SU-DHL-6 (cell line): Measurements from ENCODE around the gene ZNF483.
"Not testable (repeated sequence)": the region's sequence is repeated elsewhere in the genome, so short reads cannot be mapped to it uniquely, and the experiment has no call there.

Source experiments
- H2AFZ ChIP-seq: fragments of 200-600 bp; sonication (generic); 2 replicates; pipeline ENCODE4 v1.6.1; 2014; ENCODE audit warnings: low read depth, mild to moderate bottlenecking, moderate library complexity, mixed read lengths, antibody characterized with exemption, low read length; ENCODE audit not compliant: severe bottlenecking
- H3F3A ChIP-seq: fragments of 200-600 bp; shearing (Covaris generic); 2 replicates; pipeline ENCODE4 v1.6.0; 2016; ENCODE audit warnings: antibody characterized with exemption, mild to moderate bottlenecking; ENCODE audit not compliant: insufficient read depth
- H3K27ac ChIP-seq: fragments of 200-600 bp; sonication (generic); 2 replicates; pipeline ENCODE4 v1.5.1; 2016; ENCODE audit warnings: low read depth, mild to moderate bottlenecking, low read length, moderate library complexity, mixed read lengths
- H3K27me3 ChIP-seq: fragments of 200-600 bp; sonication (generic), shearing (Covaris generic); 2 replicates; pipeline ENCODE4 v1.6.0; 2014; ENCODE audit warnings: mild to moderate bottlenecking, low read length
- H3K36me3 ChIP-seq: fragments of 200-600 bp; sonication (generic); 2 replicates; pipeline ENCODE4 v1.6.1; 2014; ENCODE audit warnings: mild to moderate bottlenecking, low read length, mixed read lengths
- H3K4me2 ChIP-seq: fragments of 300-600, 200-600 bp; shearing (Covaris generic), sonication (generic); 2 replicates; pipeline ENCODE4 v1.6.0; 2014; ENCODE audit warnings: low read length, low read depth, mild to moderate bottlenecking; ENCODE audit not compliant: poor library complexity, severe bottlenecking
- H3K4me3 ChIP-seq: fragments of 200-600 bp; sonication (generic); 2 replicates; pipeline ENCODE4 v1.5.1; 2014; ENCODE audit warnings: antibody characterized with exemption, low read length, mild to moderate bottlenecking, mixed read lengths; ENCODE audit not compliant: insufficient read depth, poor library complexity, severe bottlenecking
- H3K79me2 ChIP-seq: fragments of 200-600 bp; sonication (generic); 2 replicates; pipeline ENCODE4 v1.6.1; 2014; ENCODE audit warnings: mild to moderate bottlenecking, low read length, moderate library complexity; ENCODE audit not compliant: insufficient read depth
- H3K9ac ChIP-seq: fragments of 200-600 bp; sonication (generic); 2 replicates; pipeline ENCODE4 v1.7.0; 2014; ENCODE audit warnings: mild to moderate bottlenecking, low read length
- H3K9me2 ChIP-seq: fragments of 200-600 bp; sonication (generic); replicated peaks from 2 replicates; pipeline ENCODE4 v1.6.1; 2014; ENCODE audit warnings: low read length; ENCODE audit not compliant: insufficient read depth
- H3K9me3 ChIP-seq: fragments of 200-600 bp; sonication (generic); 2 replicates; pipeline ENCODE4 v1.6.1; 2014; ENCODE audit warnings: low read length, mixed read lengths; ENCODE audit not compliant: insufficient read depth
- H4K20me1 ChIP-seq: fragments of 200-600 bp; sonication (generic); 2 replicates; pipeline ENCODE4 v1.6.1; 2014; ENCODE audit warnings: low read depth, mild to moderate bottlenecking, antibody characterized with exemption, low read length, moderate library complexity, mixed read lengths
- CTCF ChIP-seq: fragments of 200-600 bp; sonication (generic); IDR thresholded peaks from one replicate; pipeline ENCODE4 v1.5.1; 2017; ENCODE audit warnings: antibody characterized with exemption, mild to moderate bottlenecking, low read length, moderate library complexity; ENCODE audit not compliant: insufficient read depth, poor library complexity, severe bottlenecking
- EZH2phosphoT487 ChIP-seq: fragments of 200-600 bp; sonication (generic), shearing (Covaris generic); conservative IDR thresholded peaks from 2 replicates; pipeline ENCODE4 v1.6.1; 2018; ENCODE audit warnings: mild to moderate bottlenecking, antibody characterized with exemption, low read length, moderate library complexity, mixed read lengths

ZNF483 gene

GRCh38 chr9:111548623-111549022 is 23.6 kb downstream of the ZNF483 start:
- Histone ChIP-seq H3K27me3 (no peaks in the 10 kb centered on the region), H3K4me3 (no peak overlapping the region), H3K79me2 (no peaks in the 10 kb centered on the region), H3K9me3 (peaks cover 40% of the 10 kb centered on the region; the same call in 1 of the 2 replicates), H3F3A (no peaks in the 10 kb centered on the region), H2AFZ (no peak overlapping the region), H3K27ac (no peak overlapping the region), H4K20me1 (no peaks in the 10 kb centered on the region), H3K9me2 (no peaks in the 10 kb centered on the region), H3K9ac (no peak overlapping the region), H3K4me2 (no peak overlapping the region), H3K36me3 (no peaks in the 10 kb centered on the region)
- no peak for TF ChIP-seq CTCF

DNA sequence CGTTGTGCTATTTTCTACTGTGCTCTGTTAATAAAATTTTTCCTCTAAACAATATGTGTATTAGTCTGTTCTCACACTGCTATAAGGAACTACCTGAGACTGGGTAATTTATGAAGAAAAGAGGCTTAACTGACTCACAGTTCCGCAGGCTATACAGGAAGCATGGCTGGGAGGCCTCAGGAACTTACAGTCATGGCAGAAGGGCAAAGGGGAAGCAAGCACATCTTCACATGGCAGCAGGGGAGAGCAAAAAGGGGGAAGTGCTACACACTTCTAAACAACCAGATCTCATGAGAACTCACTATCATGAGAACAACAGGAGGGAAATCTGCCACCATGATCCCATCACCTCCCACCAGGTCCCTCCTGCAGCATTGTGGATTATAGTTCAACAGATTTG is 30.4 kb downstream of the ZNF483 start:
- H3F3A ChIP-seq, H3K9me2 ChIP-seq, H4K20me1 ChIP-seq, H2AFZ ChIP-seq, H3K4me3 ChIP-seq, H3K27me3 ChIP-seq, H3K9ac ChIP-seq, H3K27ac ChIP-seq, H3K36me3 ChIP-seq, H3K4me2 ChIP-seq, H3K79me2 ChIP-seq, H3K9me3 ChIP-seq: not testable (repeated sequence)

GRCh38 chr9:111559000-111559610 is 34.1 kb downstream of the ZNF483 start:
- Histone ChIP-seq H3K9ac (no peak overlapping the region), H2AFZ (no peak overlapping the region), H3K27me3 (no peaks in the 10 kb centered on the region), H3K27ac (no peak overlapping the region), H3K9me2 (no peaks in the 10 kb centered on the region), H3F3A (no peaks in the 10 kb centered on the region), H3K4me2 (no peak overlapping the region), H3K4me3 (no peak overlapping the region), H4K20me1 (no peaks in the 10 kb centered on the region), H3K9me3 (no peaks in the 10 kb centered on the region), H3K79me2 (no peaks in the 10 kb centered on the region), H3K36me3 (no peaks in the 10 kb centered on the region)
- TF ChIP-seq CTCF (no peak), EZH2phosphoT487 (no peak)

DNA sequence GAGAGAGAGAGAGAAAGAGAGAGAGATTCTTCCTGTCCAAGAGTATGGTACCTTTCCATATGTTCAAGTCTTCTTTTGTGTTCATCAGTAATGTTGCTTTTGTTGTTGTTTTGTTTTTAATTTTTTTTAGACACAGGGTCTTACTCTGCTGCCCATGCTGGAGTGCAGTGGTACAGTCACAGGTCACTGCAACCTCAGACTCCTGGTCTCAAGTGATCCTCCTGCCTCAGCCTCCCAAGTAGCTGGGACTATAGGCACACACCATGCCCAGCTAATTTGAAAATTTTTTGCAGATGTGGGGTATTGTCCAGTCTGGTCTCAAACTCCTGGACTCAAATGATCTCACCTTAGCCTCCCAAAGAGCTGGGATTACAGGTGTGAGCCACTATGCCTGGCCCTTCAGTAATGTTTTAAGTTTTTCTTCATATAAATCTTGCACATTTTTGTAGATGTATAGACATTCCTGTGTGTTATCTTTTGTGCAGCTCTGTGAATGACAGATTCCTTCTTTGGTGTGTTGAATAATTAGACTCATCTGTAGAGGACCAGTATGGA is 36.3 kb downstream of the ZNF483 start:
- no peak overlapping the region for H2AFZ ChIP-seq
- TF ChIP-seq CTCF (no peak), EZH2phosphoT487 (no peak)
- H3K9me2 ChIP-seq, result no peaks in the 10 kb centered on the region
- no peaks in the 10 kb centered on the region for H3K9me3 ChIP-seq
- no peaks in the 10 kb centered on the region for H3K27me3 ChIP-seq
- H4K20me1 ChIP-seq, result no peaks in the 10 kb centered on the region
- H3F3A ChIP-seq, result no peaks in the 10 kb centered on the region
- no peak overlapping the region for H3K27ac ChIP-seq
- H3K4me3 ChIP-seq, result no peak overlapping the region
- H3K36me3 ChIP-seq, result no peaks in the 10 kb centered on the region
- H3K79me2 ChIP-seq, result no peaks in the 10 kb centered on the region
- H3K4me2 ChIP-seq, result no peak overlapping the region
- no peak overlapping the region for H3K9ac ChIP-seq
